ENCODE results near the gene KCNQ1. TPM values are rescaled to one million over a fixed set of nuclear protein-coding genes. Genes with fewer than 3 reads are reported as not detected.

The KCNQ1 gene
- total and polyA plus RNA-seq, 2 donors (not counting 3 experiments of a cell fraction or from before 2014, with no cell fraction given): 0.07 to 0.09 TPM

GRCh38 chr11:2576549-2576948 is 131.7 kb downstream of the KCNQ1 start:
- no TSS peak for BruUV-seq (replicated peaks)
- POLR2A ChIA-PET: no interaction called here
- no peak overlapping the region for H3K9ac ChIP-seq (replicated peaks; ENCODE audit: extremely low read depth, insufficient read depth, low read length)

More at GRCh38 chr11:2576549-2576948, 131.7 kb downstream of the KCNQ1 start:
- Histone ChIP-seq H2AFZ (ENCODE audit: low read depth, low read length) (no peak overlapping the region), H3K4me3 (replicated peaks in 1 of 3; ENCODE audit: insufficient read depth in 1 of 3, low read depth in 1 of 3, low read length in 3 of 3) (no peak overlapping the region), H3K79me2 (ENCODE audit: control insufficient read depth, insufficient read depth, low read length) (no peaks in the 10 kb centered on the region), H3K4me2 (ENCODE audit: insufficient read depth, low read length) (no peak overlapping the region), H3K27ac (ENCODE audit: insufficient read depth, low read depth, low read length) (no peak overlapping the region), H3K9me3 (replicated peaks; ENCODE audit: control insufficient read depth, insufficient read depth, low read length) (no peaks in the 10 kb centered on the region), H3K4me1 (ENCODE audit: control insufficient read depth, extremely low read depth, insufficient read depth, low read length) (no peaks in the 10 kb centered on the region), H3K9me1 (replicated peaks; ENCODE audit: control insufficient read depth, extremely low read depth, insufficient read depth, low read length) (no peaks in the 10 kb centered on the region), H4K20me1 (replicated peaks; ENCODE audit: control insufficient read depth, extremely low read depth, insufficient read depth, low read length) (no peaks in the 10 kb centered on the region), H3K36me3 (ENCODE audit: control insufficient read depth in 2 of 2, extremely low read depth in 1 of 2, insufficient read depth in 2 of 2, low read length in 2 of 2) (no peaks in the 10 kb centered on the region), H3K27me3 (ENCODE audit: control insufficient read depth in 2 of 2, insufficient read depth in 2 of 2, low read length in 2 of 2) (no peaks in the 10 kb centered on the region)
- FAIRE-seq (no peak), DNase-seq (ENCODE audit: low read depth, low spot score) (no peak)
- CTCF ChIA-PET: no interaction called here
- intact Hi-C loops (cut with micrococcal nuclease) (no loop called here), dilution Hi-C loops (cut with MboI; ENCODE audit: extremely low pct_ligation_motif_present, low sequenced_read_pairs) (no loop called here)
- no peak for TF ChIP-seq JUN (IDR thresholded peaks at IDR 0.05; ENCODE audit: borderline replicate concordance, insufficient read depth, insufficient read length, low read depth)
- TF ChIP-seq, protein P1, sequence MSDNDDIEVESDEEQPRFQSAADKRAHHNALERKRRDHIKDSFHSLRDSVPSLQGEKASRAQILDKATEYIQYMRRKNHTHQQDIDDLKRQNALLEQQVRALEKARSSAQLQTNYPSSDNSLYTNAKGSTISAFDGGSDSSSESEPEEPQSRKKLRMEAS (IDR thresholded peaks at IDR 0.05; ENCODE audit: insufficient read depth, insufficient read length): no peak
- no peak for TF ChIP-seq EZH2 (IDR thresholded peaks at IDR 0.05; ENCODE audit: borderline replicate concordance, low read depth, low read length, severe bottlenecking)
- TF ChIP-seq POLR2A (IDR thresholded peaks at IDR 0.05; ENCODE audit: low read depth, low read length): no peak
- TF ChIP-seq, protein P2, sequence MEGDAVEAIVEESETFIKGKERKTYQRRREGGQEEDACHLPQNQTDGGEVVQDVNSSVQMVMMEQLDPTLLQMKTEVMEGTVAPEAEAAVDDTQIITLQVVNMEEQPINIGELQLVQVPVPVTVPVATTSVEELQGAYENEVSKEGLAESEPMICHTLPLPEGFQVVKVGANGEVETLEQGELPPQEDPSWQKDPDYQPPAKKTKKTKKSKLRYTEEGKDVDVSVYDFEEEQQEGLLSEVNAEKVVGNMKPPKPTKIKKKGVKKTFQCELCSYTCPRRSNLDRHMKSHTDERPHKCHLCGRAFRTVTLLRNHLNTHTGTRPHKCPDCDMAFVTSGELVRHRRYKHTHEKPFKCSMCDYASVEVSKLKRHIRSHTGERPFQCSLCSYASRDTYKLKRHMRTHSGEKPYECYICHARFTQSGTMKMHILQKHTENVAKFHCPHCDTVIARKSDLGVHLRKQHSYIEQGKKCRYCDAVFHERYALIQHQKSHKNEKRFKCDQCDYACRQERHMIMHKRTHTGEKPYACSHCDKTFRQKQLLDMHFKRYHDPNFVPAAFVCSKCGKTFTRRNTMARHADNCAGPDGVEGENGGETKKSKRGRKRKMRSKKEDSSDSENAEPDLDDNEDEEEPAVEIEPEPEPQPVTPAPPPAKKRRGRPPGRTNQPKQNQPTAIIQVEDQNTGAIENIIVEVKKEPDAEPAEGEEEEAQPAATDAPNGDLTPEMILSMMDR (IDR thresholded peaks at IDR 0.05; ENCODE audit: extremely low read depth in 1 of 2, insufficient read depth in 1 of 2, low read depth in 1 of 2, low read length in 2 of 2): no peak
- TF ChIP-seq MYC (IDR thresholded peaks at IDR 0.05; ENCODE audit: low read depth, low read length): no peak
- TF ChIP-seq GATA2 (IDR thresholded peaks at IDR 0.05; ENCODE audit: insufficient read depth, insufficient read length, low read depth, low read length): no peak
- no peak for TF ChIP-seq FOS (IDR thresholded peaks at IDR 0.05; ENCODE audit: borderline replicate concordance, insufficient read depth, low read length)
